ENCODE data around the gene DNAH3.
"Not testable (repeated sequence)": the region's sequence is repeated elsewhere in the genome, so short reads cannot be mapped to it uniquely, and the experiment has no call there.

DNAH3 gene

DNA sequence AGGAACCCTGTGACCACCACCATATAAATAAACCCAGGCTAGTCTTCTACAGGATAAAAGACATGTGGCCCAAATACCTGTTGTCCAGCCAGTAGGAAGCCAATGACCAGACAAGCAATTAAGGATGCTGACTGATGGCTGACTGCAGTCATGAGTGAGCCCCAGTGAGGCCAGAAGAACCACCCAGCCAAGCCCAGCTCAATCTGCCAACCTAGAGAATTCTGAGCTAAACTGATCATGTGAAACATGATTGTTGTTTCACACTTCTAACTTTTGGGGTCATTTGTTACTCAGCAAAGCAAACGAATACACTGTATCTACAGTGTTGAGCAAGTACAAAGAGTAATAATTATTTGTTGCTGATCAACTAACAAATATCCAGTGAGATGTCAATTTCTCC is 86.4 kb downstream of the DNAH3 start:
- TF ChIP-seq, protein P1, sequence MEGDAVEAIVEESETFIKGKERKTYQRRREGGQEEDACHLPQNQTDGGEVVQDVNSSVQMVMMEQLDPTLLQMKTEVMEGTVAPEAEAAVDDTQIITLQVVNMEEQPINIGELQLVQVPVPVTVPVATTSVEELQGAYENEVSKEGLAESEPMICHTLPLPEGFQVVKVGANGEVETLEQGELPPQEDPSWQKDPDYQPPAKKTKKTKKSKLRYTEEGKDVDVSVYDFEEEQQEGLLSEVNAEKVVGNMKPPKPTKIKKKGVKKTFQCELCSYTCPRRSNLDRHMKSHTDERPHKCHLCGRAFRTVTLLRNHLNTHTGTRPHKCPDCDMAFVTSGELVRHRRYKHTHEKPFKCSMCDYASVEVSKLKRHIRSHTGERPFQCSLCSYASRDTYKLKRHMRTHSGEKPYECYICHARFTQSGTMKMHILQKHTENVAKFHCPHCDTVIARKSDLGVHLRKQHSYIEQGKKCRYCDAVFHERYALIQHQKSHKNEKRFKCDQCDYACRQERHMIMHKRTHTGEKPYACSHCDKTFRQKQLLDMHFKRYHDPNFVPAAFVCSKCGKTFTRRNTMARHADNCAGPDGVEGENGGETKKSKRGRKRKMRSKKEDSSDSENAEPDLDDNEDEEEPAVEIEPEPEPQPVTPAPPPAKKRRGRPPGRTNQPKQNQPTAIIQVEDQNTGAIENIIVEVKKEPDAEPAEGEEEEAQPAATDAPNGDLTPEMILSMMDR (IDR thresholded peaks at IDR 0.05) = no peak
- Histone ChIP-seq H3K4me3 (no peak overlapping the region), H3K27ac (no peak overlapping the region)
- no peak for DNase-seq (ENCODE audit: low spot score)

DNA sequence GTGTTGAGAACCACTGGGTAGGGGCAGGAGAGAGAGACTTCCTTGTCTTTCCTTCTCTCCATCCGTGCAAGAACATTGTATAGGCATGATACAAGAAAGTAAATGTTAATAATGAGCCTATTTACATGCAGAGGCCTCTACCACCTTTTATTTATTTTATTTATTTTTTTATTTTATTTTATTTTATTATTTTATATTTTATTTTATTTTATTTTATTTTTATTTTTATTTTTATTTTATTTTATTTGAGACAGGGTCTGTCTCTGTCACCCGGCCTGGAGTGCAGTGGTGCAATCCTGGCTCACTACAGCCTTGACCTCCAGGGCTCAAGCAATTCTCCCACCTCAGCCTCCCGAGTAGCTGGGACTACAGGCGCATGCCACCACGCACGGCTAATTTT is 87.3 kb downstream of the DNAH3 start:
- not testable (repeated sequence) for H3K4me3 ChIP-seq; H3K27ac ChIP-seq; DNase-seq (ENCODE audit: low spot score)

- no peak overlapping the region for H3K4me3 ChIP-seq
- TF ChIP-seq, protein P1 (IDR thresholded peaks at IDR 0.05) = no peak
- DNase-seq (ENCODE audit: low spot score) = no peak
Measured at GRCh38 chr16:21060027-21060510, 90.6 kb downstream of the DNAH3 start.

GRCh38 chr16:21057875-21058274 is 92.8 kb downstream of the DNAH3 start:
- DNase-seq (ENCODE audit: low spot score) = no peak
- no peak overlapping the region for H3K4me3 ChIP-seq
- TF ChIP-seq, protein P1 (IDR thresholded peaks at IDR 0.05) = no peak
- H3K27ac ChIP-seq = no peak overlapping the region

More at GRCh38 chr16:21060027-21060510, 90.6 kb downstream of the DNAH3 start:
- no peak overlapping the region for H3K27ac ChIP-seq

DNA sequence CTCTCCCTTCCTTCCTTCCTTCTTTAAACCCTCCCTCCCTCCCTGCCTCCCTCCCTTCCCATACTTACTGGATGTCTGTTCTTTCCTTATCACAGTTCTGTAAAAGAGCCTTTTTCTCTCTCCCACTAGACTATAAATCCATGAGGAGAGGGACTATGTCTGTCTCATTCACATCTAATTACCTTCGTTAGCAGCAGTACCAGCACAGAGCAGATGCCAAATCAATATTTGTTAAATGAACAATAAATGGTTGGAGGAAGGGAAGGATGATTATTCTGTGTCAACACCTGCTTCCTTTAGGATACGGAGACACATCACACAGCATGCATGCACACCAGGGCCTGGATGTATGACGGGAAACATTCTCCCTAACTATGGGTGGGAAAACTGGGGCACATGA is 94.2 kb downstream of the DNAH3 start:
- no peak overlapping the region for H3K27ac ChIP-seq
- TF ChIP-seq, protein P1 (IDR thresholded peaks at IDR 0.05) = no peak
- no peak overlapping the region for H3K4me3 ChIP-seq
- DNase-seq (ENCODE audit: low spot score) = no peak

DNA sequence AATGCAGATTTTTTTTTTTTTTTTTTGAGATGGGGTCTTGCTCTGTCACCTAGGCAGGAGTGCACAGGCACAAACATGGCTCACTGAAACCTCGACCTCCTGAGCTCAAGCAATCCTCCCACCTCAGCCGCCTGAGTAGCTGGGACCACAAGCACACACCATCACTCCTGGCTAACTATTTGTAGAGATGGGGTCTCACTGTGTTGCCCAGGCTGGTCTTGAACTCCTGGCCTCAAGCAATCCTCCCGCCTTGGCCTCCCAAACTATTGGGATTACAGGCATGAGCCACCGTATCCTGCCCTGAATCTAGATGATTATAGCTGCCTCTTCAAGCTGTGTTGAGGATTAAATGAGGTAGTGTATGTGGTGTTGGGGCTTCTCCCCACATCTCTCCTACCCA is 94.9 kb downstream of the DNAH3 start:
- not testable (repeated sequence) for H3K27ac ChIP-seq; H3K4me3 ChIP-seq; DNase-seq (ENCODE audit: low spot score)

DNA sequence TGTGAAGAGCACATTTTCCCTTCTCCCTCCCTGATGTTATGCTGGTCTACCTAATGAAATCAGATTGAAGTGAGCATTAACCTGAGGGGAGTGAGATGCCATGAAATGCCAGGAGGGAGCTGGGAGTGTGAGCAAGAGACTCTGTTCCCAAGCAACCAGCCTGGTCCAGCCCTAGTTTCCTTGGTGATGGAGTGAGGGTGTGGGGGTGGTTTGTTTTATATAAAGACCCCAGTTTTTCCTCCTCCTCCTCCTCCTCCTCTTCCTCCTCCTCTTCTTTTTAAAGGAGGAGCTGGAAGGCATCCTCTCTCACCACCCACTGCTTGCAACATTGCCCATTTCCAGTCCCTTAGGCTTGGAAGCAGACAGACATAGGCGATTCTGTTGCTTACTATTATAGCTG is 97.1 kb downstream of the DNAH3 start:
- no peak overlapping the region for H3K27ac ChIP-seq
- H3K4me3 ChIP-seq = no peak overlapping the region
- TF ChIP-seq, protein P1 (IDR thresholded peaks at IDR 0.05) = no peak
- no peak for DNase-seq (ENCODE audit: low spot score)

DNA sequence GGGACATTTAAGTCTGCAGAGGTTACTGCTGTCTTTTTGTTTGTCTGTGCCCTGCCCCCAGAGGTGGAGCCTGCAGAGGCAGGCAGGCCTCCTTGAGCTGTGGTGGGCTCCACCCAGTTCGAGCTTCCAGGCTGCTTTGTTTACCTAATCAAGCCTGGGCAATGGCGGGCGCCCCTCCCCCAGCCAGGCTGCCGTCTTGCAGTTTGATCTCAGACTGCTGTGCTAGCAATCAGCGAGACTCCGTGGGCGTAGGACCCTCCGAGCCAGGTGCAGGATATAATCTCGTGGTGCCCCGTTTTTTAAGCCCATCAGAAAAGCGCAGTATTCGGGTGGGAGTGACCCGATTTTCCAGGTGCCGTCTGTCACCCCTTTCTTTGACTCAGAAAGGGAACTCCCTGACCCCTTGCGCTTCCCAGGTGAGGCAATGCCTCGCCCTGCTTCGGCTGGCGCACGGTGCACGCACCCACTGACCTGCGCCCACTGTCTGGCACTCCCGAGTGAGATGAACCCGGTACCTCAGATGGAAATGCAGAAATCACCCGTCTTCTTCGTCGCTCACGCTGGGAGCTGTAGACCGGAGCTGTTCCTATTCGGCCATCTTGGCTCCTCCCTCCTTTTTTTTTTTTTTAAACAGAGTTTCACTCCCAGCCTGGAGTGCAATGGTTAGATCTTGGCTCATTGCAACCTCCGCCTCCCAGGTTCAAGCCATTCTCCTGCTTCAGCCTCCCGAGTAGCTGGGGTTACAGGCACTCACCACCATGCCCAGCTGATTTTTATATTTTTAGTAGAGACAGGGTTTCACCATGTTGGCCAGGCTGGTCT is 102.3 kb downstream of the DNAH3 start:
- not testable (repeated sequence) for H3K4me3 ChIP-seq; H3K27ac ChIP-seq; DNase-seq (ENCODE audit: low spot score)

Measured in coronary artery (tissue), 2 donors.